Kidney (tissue), 14 donors: Measurements from ENCODE around the gene SLC46A2. TPM values are rescaled to one million over a fixed set of nuclear protein-coding genes. Genes with fewer than 3 reads are reported as not detected.

Experiments
- DNase-seq, 5 donors: peaks; one replicate each; pipeline ENCODE4 v3.0.0-alpha.2; 2013 to 2020
- FAIRE-seq: peaks from 2 replicates; lab custom pipeline; 2012; peaks lifted over from hg19 to GRCh38; lab: Jason Lieb, UNC
- H3K27ac ChIP-seq, 2 donors: one replicate each; pipeline ENCODE4 v1.7.0; 2013; ENCODE audit warnings: low read depth in 2 of 2, low read length in 2 of 2, inconsistent platforms in 1 of 2
- H3K27me3 ChIP-seq: one replicate; pipeline ENCODE4 v1.7.1; 2013; ENCODE audit warnings: low read length, inconsistent platforms; ENCODE audit not compliant: control insufficient read depth, insufficient read depth
- H3K36me3 ChIP-seq, 3 donors: one replicate each; pipeline versions ENCODE4 v1.7.0 to v1.7.1; 2013; ENCODE audit warnings: low read length in 3 of 3, control low read depth in 1 of 3, inconsistent platforms in 1 of 3; ENCODE audit not compliant: insufficient read depth in 3 of 3, control insufficient read depth in 2 of 3
- H3K4me1 ChIP-seq, 3 donors: one replicate each; pipeline versions ENCODE4 v1.7.0 to v1.7.1; 2013; ENCODE audit warnings: low read length in 3 of 3, inconsistent platforms in 1 of 3, low read depth in 1 of 3; ENCODE audit not compliant: control insufficient read depth in 2 of 3, insufficient read depth in 2 of 3
- H3K4me3 ChIP-seq, 3 donors: one replicate each; pipeline versions ENCODE4 v1.7.0 to v1.8.1; 2013; ENCODE audit warnings: low read length in 3 of 3, control low read depth in 1 of 3, inconsistent platforms in 1 of 3
- H3K9ac ChIP-seq, 3 donors: one replicate each; pipeline versions ENCODE4 v1.7.0 to v1.7.1; 2013; ENCODE audit warnings: low read length in 3 of 3, control low read depth in 1 of 3, inconsistent platforms in 1 of 3
- H3K9me3 ChIP-seq, 3 donors: one replicate each; pipeline versions ENCODE4 v1.7.0 to v1.7.1; 2013; ENCODE audit warnings: low read length in 3 of 3, control low read depth in 1 of 3, inconsistent platforms in 1 of 3; ENCODE audit not compliant: control insufficient read depth in 2 of 3, insufficient read depth in 1 of 3
- intact Hi-C: fragments of 100-400 bp; cut with DNase I; formaldehyde crosslinking; loops from one replicate; pipeline ENCODE4 v1.11.1; 2022
- polyA plus RNA-seq: library from polyadenylated mRNA; stranded (reverse); fragments of 350-450 nt; fragmentation: Illumina TruSeq; extraction: RNeasy Lipid Tissue Mini Kit (QIAGEN cat#74804); gene quantifications from one replicate; pipeline ENCODE4 v1.2.3, GENCODE V29; 2014; ENCODE audit warnings: low read depth, low replicate concordance; ENCODE audit not compliant: insufficient read depth
- total RNA-seq: library from RNA; stranded (reverse); fragmentation: NEBNext Ultra II Directional; extraction: Animal tissue kit (Norgen Biotek cat#: 25700); gene quantifications from one replicate; pipeline ENCODE4 v1.2.1, GENCODE V29; 2021
- TF ChIP-seq, protein P1 (sequence below): IDR thresholded peaks from 3 replicates; pipeline ENCODE4 v1.5.1; 2012; ENCODE audit warnings: mild to moderate bottlenecking, moderate library complexity, borderline replicate concordance; ENCODE audit not compliant: insufficient read depth; ENCODE audit errors: extremely low read depth
- donor health status: control.
- donor health status: control.
- donor health status: control.
- donor health status: control.
- donor health status: control.
- donor health status: DM: yes; HTN: yes; CAD: no.
- donor health status: Normal renal cell carcinoma (clear cell type).

Gene SLC46A2
- total and polyA plus RNA-seq, 2 donors from 2014 or later = 0.66 TPM; not detected in 1

DNA sequence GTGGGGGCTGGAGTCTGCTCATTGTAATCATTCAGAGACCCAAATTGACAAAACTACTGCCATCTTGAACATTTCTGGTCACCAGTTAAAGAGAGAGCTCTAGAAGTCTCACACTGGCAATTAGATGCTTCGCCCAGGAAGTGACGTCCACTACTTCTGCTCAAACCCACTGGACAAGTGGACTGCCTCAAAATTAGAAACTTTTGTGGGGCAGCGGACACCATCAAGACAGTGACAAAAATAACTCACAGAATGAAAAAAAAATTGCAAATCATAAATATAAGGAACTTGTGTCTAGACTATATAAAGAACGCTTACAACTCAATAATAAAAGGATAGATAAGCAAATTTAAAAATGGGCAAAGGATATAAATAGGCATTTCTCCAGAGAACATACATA lies 9.8 kb upstream of the SLC46A2 start:
- intact Hi-C loops = no loop called here
- H3K36me3 ChIP-seq = no peaks in the 10 kb centered on the region
- H3K27me3 ChIP-seq = no peaks in the 10 kb centered on the region
- H3K4me3 ChIP-seq = no peak overlapping the region
- no peak for FAIRE-seq
- no peak for DNase-seq
- TF ChIP-seq, protein P1, sequence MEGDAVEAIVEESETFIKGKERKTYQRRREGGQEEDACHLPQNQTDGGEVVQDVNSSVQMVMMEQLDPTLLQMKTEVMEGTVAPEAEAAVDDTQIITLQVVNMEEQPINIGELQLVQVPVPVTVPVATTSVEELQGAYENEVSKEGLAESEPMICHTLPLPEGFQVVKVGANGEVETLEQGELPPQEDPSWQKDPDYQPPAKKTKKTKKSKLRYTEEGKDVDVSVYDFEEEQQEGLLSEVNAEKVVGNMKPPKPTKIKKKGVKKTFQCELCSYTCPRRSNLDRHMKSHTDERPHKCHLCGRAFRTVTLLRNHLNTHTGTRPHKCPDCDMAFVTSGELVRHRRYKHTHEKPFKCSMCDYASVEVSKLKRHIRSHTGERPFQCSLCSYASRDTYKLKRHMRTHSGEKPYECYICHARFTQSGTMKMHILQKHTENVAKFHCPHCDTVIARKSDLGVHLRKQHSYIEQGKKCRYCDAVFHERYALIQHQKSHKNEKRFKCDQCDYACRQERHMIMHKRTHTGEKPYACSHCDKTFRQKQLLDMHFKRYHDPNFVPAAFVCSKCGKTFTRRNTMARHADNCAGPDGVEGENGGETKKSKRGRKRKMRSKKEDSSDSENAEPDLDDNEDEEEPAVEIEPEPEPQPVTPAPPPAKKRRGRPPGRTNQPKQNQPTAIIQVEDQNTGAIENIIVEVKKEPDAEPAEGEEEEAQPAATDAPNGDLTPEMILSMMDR = no peak
- H3K4me1 ChIP-seq = no peaks in the 10 kb centered on the region
- H3K27ac ChIP-seq = no peak overlapping the region
- no peak overlapping the region for H3K9ac ChIP-seq
- H3K9me3 ChIP-seq = no peaks in the 10 kb centered on the region

DNA sequence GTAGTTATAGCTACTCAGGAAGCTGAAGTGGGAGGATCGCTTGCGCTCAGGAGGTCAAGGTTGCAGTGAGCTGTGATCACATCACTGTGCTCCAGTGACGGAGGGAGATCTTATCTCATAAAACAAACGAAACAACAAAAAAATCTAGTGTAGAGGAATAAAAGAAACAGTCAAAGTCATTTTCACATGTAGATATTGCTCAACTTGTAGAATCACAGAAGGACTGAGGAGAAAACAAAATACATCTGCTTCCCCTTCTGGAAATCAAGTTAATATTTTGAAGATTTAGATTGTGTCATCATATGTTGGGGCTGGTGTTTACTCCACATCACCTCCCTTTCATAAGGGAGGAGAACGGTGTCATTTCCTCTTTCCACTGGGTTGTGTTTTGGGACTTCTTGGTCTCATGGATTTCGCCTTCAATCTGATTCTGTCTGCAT lies 8.2 kb upstream of the SLC46A2 start:
- H3K9me3 ChIP-seq = no peaks in the 10 kb centered on the region
- no peak for FAIRE-seq
- no peaks in the 10 kb centered on the region for H3K36me3 ChIP-seq
- H3K4me1 ChIP-seq = no peaks in the 10 kb centered on the region
- DNase-seq = no peak
- no peak overlapping the region for H3K4me3 ChIP-seq
- TF ChIP-seq, protein P1 = no peak
- no peaks in the 10 kb centered on the region for H3K27me3 ChIP-seq
- H3K27ac ChIP-seq = no peak overlapping the region
- H3K9ac ChIP-seq = no peak overlapping the region
- intact Hi-C loops = no loop called here

DNA sequence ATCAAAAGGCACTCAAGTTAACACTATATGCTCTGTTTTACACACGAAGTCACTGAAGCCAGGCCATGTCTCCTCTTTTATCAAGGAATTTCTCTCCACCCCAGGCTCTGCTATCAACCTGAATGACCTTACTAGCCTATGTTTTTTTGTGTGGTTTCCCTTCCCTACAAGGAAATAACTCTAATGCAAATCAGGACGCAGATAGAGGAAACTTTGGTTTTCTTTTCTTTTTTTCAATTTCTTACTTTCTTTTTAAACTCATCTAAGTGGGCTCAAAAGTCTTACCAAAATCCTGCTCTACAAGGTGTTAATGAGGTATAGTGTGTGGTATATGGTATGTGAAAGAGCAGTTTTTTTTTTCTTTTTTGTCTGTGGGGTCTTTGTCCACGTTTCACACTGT lies 5.5 kb upstream of the SLC46A2 start:
- Histone ChIP-seq H3K27me3 (no peaks in the 10 kb centered on the region), H3K9me3 (no peaks in the 10 kb centered on the region), H3K36me3 (no peaks in the 10 kb centered on the region), H3K9ac (no peak overlapping the region), H3K4me1 (no peaks in the 10 kb centered on the region), H3K4me3 (no peak overlapping the region), H3K27ac (no peak overlapping the region)
- no peak for FAIRE-seq
- TF ChIP-seq, protein P1 = no peak
- intact Hi-C loops = no loop called here
- DNase-seq = no peak

DNA sequence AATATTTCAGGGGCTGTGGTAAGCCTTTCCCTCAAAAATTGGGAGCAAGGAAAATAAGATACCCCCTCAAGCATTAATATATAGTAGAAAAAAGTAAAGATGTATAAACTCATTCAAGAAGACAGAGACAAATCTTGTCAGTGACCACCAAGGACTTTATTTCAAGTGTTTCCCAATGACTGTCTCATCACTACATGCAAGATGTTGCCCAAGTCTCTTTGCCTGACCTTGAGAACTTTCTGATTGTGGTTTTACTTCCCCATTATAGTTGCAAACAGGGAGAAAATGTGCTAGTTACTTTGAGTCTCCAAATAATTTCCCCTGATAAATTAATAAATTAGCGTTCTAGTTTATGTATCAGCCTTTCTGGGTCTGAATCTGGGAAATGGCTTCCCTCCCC lies 4.0 kb upstream of the SLC46A2 start:
- H3K27ac ChIP-seq = no peak overlapping the region
- TF ChIP-seq, protein P1 = no peak

More for the DNA sequence above, 4.0 kb upstream of the SLC46A2 start:
- no peak overlapping the region for H3K9ac ChIP-seq
- H3K36me3 ChIP-seq = no peaks in the 10 kb centered on the region
- H3K9me3 ChIP-seq = no peaks in the 10 kb centered on the region
- intact Hi-C loops = no loop called here
- no peak for FAIRE-seq
- no peak overlapping the region for H3K4me3 ChIP-seq
- H3K4me1 ChIP-seq = peaks cover 0 to 7% (median 0%) of the 10 kb centered on the region in 3 donors
- no peak for DNase-seq
- H3K27me3 ChIP-seq = no peaks in the 10 kb centered on the region
